GM12865 (cell line): ENCODE data around the gene RAB1A.

Source experiments
- DNase-seq: peaks from one replicate; pipeline ENCODE4 v3.0.0; 2010; ENCODE audit warnings: low read depth
- H3K4me3 ChIP-seq: 2 replicates; pipeline ENCODE4 v1.5.1; 2011; ENCODE audit warnings: mild to moderate bottlenecking, low read depth, low read length, control low read depth
- CTCF ChIP-seq: IDR thresholded peaks from 2 replicates; pipeline ENCODE4 v1.5.1; 2011; ENCODE audit warnings: low read length, control low read depth, low read depth, inconsistent platforms; ENCODE audit not compliant: insufficient read depth; ENCODE audit errors: missing control alignments

The RAB1A gene

GRCh38 chr2:65107530-65107929, 22.4 kb downstream of the RAB1A start:
- DNase-seq = no peak
- no peak overlapping the region for H3K4me3 ChIP-seq
- no peak for TF ChIP-seq CTCF

GRCh38 chr2:65103013-65103715, 26.7 kb downstream of the RAB1A start:
- no peak for DNase-seq
- no peak overlapping the region for H3K4me3 ChIP-seq
- TF ChIP-seq CTCF = no peak

GRCh38 chr2:65101071-65101470, 28.8 kb downstream of the RAB1A start:
- TF ChIP-seq CTCF = no peak
- DNase-seq = no peak

GRCh38 chr2:65098741-65099140, 31.2 kb downstream of the RAB1A start:
- H3K4me3 ChIP-seq = no peak overlapping the region
- TF ChIP-seq CTCF = no peak
- no peak for DNase-seq

More at GRCh38 chr2:65101071-65101470, 28.8 kb downstream of the RAB1A start:
- no peak overlapping the region for H3K4me3 ChIP-seq

- no peak for TF ChIP-seq CTCF
These were observed 32.1 kb downstream of the RAB1A start for GRCh38 chr2:65097844-65098243.

GRCh38 chr2:65096948-65097347, 33.0 kb downstream of the RAB1A start:
- no peak for TF ChIP-seq CTCF
- no peak overlapping the region for H3K4me3 ChIP-seq
- no peak for DNase-seq

More at GRCh38 chr2:65097844-65098243, 32.1 kb downstream of the RAB1A start:
- no peak overlapping the region for H3K4me3 ChIP-seq
- no peak for DNase-seq

GRCh38 chr2:65093211-65093610, 36.7 kb downstream of the RAB1A start:
- no peak for DNase-seq
- no peak for TF ChIP-seq CTCF
- no peak overlapping the region for H3K4me3 ChIP-seq
